PFSK-1 (cell line): ENCODE measurements around the gene URI1.

Experiments
- FOXP2 ChIP-seq: optimal IDR thresholded peaks from 2 replicates; pipeline ENCODE3; 2011; ENCODE audit warnings: borderline replicate concordance, control low read depth, inconsistent platforms; ENCODE audit not compliant: insufficient read depth; ENCODE audit errors: extremely low read length, extremely low read depth
- POLR2AphosphoS5 ChIP-seq: IDR thresholded peaks from 2 replicates; pipeline ENCODE4 v1.6.1; 2012; ENCODE audit warnings: low read depth, mild to moderate bottlenecking, control low read depth, low read length, moderate library complexity
- SIN3A ChIP-seq: IDR thresholded peaks from 2 replicates; pipeline ENCODE4 v1.6.1; 2012; ENCODE audit warnings: mild to moderate bottlenecking, low read length, moderate library complexity, borderline replicate concordance; ENCODE audit not compliant: insufficient read depth
- TAF1 ChIP-seq: IDR thresholded peaks from 2 replicates; pipeline ENCODE4 v1.6.1; 2012; ENCODE audit warnings: low read length, control low read depth, borderline replicate concordance; ENCODE audit not compliant: insufficient read depth
- TF ChIP-seq, protein P1 (sequence below), 2 experiments: IDR thresholded peaks; 2 replicates each; pipeline versions ENCODE4 v1.6.1 to v1.8.0; 2011 to 2012; ENCODE audit warnings: low read depth in 2 of 2, low read length in 2 of 2, control low read depth in 1 of 2, inconsistent platforms in 1 of 2, mild to moderate bottlenecking in 1 of 2, moderate library complexity in 1 of 2; ENCODE audit not compliant: insufficient read depth in 1 of 2

The URI1 gene

DNA sequence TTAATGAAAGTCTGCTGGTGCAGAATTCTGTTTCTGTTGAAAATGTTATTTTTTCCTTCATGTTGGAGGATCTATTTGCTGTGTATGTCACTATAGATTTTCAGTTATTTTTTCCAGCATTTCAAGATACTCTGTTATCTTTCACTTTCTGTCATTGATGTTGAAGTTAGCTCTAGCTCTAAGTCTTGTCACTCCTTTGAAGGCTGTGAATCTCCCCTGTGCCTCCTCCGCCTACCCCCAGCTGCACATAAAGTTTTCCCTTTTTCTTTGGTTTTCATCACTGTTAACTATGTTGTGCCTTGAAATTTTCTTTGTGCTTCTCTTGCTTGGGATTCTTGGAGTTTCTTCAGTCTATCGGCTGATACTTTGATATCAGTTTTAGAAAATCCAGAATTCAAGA, 20.8 kb downstream of the URI1 start:
- TF ChIP-seq FOXP2 (no peak), SIN3A (no peak), TAF1 (no peak), POLR2AphosphoS5 (no peak)
- TF ChIP-seq, protein P1, sequence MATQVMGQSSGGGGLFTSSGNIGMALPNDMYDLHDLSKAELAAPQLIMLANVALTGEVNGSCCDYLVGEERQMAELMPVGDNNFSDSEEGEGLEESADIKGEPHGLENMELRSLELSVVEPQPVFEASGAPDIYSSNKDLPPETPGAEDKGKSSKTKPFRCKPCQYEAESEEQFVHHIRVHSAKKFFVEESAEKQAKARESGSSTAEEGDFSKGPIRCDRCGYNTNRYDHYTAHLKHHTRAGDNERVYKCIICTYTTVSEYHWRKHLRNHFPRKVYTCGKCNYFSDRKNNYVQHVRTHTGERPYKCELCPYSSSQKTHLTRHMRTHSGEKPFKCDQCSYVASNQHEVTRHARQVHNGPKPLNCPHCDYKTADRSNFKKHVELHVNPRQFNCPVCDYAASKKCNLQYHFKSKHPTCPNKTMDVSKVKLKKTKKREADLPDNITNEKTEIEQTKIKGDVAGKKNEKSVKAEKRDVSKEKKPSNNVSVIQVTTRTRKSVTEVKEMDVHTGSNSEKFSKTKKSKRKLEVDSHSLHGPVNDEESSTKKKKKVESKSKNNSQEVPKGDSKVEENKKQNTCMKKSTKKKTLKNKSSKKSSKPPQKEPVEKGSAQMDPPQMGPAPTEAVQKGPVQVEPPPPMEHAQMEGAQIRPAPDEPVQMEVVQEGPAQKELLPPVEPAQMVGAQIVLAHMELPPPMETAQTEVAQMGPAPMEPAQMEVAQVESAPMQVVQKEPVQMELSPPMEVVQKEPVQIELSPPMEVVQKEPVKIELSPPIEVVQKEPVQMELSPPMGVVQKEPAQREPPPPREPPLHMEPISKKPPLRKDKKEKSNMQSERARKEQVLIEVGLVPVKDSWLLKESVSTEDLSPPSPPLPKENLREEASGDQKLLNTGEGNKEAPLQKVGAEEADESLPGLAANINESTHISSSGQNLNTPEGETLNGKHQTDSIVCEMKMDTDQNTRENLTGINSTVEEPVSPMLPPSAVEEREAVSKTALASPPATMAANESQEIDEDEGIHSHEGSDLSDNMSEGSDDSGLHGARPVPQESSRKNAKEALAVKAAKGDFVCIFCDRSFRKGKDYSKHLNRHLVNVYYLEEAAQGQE (IDR thresholded peaks at IDR 0.05; ENCODE audit: insufficient read depth in 1 of 2, low read depth in 2 of 2, low read length in 2 of 2) = no peak

DNA sequence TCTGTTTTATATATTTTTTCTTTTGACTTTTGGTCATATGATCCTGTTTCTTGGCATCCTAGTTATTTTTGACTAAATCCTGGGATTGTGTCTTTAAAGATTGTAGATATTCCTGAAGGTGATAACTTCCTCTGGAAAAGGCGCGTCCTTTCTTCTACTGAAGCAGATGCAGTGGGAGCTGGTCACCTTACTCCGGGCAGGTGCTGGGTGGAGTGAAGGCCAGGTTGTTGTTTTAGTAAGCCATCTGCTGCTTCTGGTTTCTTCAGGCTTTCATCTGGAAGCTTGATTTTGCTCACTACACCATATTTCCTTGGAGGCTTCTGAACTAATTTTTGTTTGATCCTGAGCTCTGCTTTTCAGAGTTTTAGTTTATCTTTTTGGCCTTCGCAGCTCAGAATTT, 21.5 kb downstream of the URI1 start:
- no peak for TF ChIP-seq FOXP2

DNA sequence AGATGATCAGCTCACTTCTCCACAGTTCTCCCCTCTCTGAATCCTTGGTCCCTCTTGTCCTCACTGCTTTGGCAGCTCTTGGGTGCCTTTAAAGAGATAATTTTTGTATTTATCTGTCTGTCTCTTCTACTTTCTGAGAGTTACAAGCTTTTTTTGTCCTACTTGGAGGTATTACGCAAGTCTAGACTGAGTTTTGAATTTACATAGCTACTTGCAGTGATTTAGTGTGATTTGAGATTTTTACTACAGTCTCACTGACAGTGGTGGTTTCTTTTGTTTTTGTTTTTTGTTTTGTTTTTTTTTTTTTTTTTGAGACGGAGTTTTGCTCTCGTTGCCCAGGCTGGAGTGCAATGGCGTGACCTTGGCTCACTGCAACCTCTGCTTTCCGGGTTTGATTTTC, 22.1 kb downstream of the URI1 start:
- TF ChIP-seq TAF1 = no peak
- TF ChIP-seq POLR2AphosphoS5 = no peak

DNA sequence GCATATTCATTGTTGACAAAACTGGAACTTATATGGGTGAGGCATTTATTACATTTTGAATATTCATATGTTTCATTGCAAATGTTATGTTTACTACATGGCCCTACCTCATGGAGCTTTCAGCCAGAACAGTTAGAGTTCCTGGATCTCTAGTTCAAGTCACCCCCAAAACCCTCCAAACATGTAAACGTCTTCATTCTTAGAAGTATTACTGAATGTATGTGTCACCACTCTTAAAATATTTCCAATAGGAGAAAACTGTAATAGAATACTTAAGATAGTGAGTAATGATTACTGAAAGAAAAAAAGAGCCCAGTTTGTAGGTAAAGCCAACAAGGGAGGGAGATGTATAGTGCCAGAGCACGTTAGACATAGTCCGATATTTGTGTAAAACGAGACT, 23.5 kb downstream of the URI1 start:
- TF ChIP-seq POLR2AphosphoS5 (no peak), SIN3A (no peak), FOXP2 (no peak), TAF1 (no peak)
- TF ChIP-seq, protein P1 (IDR thresholded peaks at IDR 0.05; ENCODE audit: insufficient read depth in 1 of 2, low read depth in 2 of 2, low read length in 2 of 2) = no peak

DNA sequence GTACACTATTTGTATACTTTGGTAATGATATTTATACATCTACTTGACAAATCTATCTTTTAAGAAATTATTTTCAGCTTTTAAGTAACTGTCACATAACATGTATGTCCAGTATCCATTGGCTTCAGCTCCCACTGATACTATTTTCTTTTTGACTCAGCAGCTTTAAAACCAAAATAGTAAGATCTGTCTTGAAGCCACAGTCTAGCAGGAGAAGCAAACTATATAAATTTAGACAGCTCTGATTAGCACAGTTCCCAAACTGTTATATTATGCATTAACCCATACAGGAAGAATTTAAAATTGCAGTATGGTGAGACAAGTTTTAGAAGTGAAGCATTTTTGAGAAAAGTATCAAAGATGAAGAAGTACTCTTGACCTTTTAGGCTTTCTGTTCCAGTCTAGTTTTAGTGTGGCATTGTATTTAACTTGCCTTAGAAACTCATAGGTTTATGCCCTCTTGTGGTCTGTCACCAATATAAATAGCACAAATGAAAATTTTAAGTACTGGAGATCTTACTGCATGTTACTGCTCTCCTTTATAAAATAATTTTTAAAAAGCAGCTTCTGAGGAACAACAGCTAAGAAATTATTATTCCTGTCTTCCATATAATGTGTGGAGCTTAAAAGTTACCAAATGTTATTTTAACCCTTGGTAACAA, 24.7 kb downstream of the URI1 start:
- TF ChIP-seq SIN3A = no peak
- TF ChIP-seq, protein P1 (IDR thresholded peaks at IDR 0.05; ENCODE audit: insufficient read depth in 1 of 2, low read depth in 2 of 2, low read length in 2 of 2) = no peak
- no peak for TF ChIP-seq FOXP2
- no peak for TF ChIP-seq POLR2AphosphoS5
- TF ChIP-seq TAF1 = no peak

DNA sequence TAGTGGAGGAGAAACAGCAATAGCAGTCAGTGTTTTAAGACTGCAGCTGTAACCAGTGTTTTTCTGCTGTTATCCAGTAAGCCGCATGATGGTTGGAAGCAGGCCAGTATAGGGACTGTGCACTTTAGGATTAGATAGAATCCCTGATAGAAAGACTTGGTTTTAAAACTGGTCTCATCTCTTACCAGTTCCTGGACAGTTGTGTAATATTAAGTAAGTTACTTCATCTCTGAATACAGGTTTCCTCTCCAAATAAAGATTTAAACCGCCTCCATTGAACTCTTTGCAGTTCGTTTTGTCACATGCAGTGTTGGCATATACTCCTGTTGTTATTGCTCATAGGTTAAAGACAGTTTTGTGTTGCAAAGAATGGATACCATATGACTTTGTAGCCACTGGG, 25.6 kb downstream of the URI1 start:
- TF ChIP-seq FOXP2 (no peak), TAF1 (no peak)

DNA sequence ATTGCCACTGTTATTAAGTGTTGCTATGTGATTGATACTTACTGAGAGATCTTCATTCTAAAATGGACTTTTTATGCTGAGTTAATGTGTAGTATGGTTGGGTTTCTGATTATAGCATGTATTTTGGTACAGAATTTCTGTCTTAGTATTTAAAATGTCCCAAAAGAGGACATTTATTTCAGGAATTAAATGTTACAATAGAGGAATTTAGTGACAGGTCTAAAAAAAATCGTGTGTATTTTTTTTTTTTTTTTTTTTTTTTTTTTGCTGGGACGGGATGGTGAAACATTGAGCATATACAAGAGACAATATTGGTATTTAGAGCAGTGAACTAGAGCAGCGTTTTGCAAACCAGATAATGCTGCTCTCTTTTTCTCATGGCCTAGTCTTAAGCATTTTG, 27.9 kb downstream of the URI1 start:
- TF ChIP-seq POLR2AphosphoS5 (no peak), FOXP2 (no peak), SIN3A (no peak), TAF1 (no peak)
- TF ChIP-seq, protein P1 (IDR thresholded peaks at IDR 0.05; ENCODE audit: insufficient read depth in 1 of 2, low read depth in 2 of 2, low read length in 2 of 2) = no peak
